Hepatocyte (in vitro differentiated cells): ENCODE results near the gene PUS10.

Experiments used
- EZH2 ChIP-seq: fragments of 200-600 bp; sonication (generic); IDR thresholded peaks from 2 replicates; pipeline ENCODE4 v1.6.1; 2016; ENCODE audit warnings: antibody characterized with exemption, mild to moderate bottlenecking, borderline replicate concordance
- EZH2phosphoT487 ChIP-seq: fragments of 200-600 bp; sonication (generic); IDR thresholded peaks from one replicate; pipeline ENCODE4 v1.6.1; 2018; ENCODE audit warnings: antibody characterized with exemption, mild to moderate bottlenecking, low read depth, moderate library complexity; ENCODE audit not compliant: unreplicated experiment, severe bottlenecking

DNA sequence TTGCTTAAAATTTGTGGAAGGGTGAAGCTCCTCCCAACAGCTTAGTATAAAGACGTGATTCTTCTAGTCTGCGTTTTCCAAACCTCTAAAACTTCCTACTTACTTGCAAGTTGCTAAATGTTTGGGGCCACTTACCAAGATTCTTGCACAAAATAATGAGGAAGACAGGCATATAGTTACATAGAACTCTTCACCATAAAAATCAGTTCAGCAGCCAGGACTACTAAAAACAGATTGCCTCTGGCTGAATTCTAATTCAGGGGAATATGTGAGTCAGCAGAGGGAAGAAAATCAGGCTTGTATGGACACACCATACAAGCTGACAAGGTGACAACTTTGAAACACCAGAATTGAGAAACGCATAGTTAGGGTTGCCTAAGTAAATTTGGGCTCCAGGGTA, 3.3 kb downstream of the PUS10 start:
- TF ChIP-seq EZH2 (no peak), EZH2phosphoT487 (no peak)
